Smooth muscle cell (in vitro differentiated cells): Measurements from ENCODE around the gene NEURL2. TPM values are rescaled to one million over a fixed set of nuclear protein-coding genes. Genes with fewer than 3 reads are reported as not detected.

Experiments used
- DNase-seq: peaks from one replicate; lab custom pipeline; 2025; ENCODE audit not compliant: unreplicated experiment; lab: John Stamatoyannopoulos, UW
- H2AFZ ChIP-seq: fragments of 200-600 bp; sonication (generic); 2 replicates; pipeline ENCODE4 v1.6.0; 2016; ENCODE audit warnings: antibody characterized with exemption, low read depth, mild to moderate bottlenecking
- H3F3A ChIP-seq: fragments of 200-600 bp; sonication (generic); 2 replicates; pipeline ENCODE4 v1.6.0; 2017; ENCODE audit warnings: antibody characterized with exemption, low read depth
- H3K27ac ChIP-seq: fragments of 200-600 bp; sonication (generic); 2 replicates; pipeline ENCODE4 v1.5.1; 2016; ENCODE audit warnings: low read depth, mild to moderate bottlenecking
- H3K27me3 ChIP-seq: fragments of 200-600 bp; sonication (generic); 2 replicates; pipeline ENCODE4 v1.6.1; 2016; ENCODE audit warnings: low read depth, mild to moderate bottlenecking
- H3K36me3 ChIP-seq: fragments of 200-600 bp; sonication (generic); 2 replicates; pipeline ENCODE4 v1.5.1; 2016; ENCODE audit warnings: low read depth
- H3K4me1 ChIP-seq: fragments of 200-600 bp; sonication (generic); 2 replicates; pipeline ENCODE4 v1.5.1; 2016; ENCODE audit warnings: low read depth
- H3K4me2 ChIP-seq: fragments of 200-600 bp; sonication (generic); 2 replicates; pipeline ENCODE4 v1.6.0; 2016; ENCODE audit warnings: mild to moderate bottlenecking
- H3K4me3 ChIP-seq: fragments of 200-600 bp; sonication (generic); 2 replicates; pipeline ENCODE4 v1.5.1; 2016; ENCODE audit warnings: mild to moderate bottlenecking
- H3K79me2 ChIP-seq: fragments of 200-600 bp; sonication (generic); 2 replicates; pipeline ENCODE4 v1.6.0; 2016; ENCODE audit warnings: low read depth, mild to moderate bottlenecking
- H3K9ac ChIP-seq: fragments of 200-600 bp; sonication (generic); 2 replicates; pipeline ENCODE4 v1.6.0; 2016; ENCODE audit warnings: low read depth
- H3K9me3 ChIP-seq: fragments of 200-600 bp; sonication (generic); replicated peaks from 2 replicates; pipeline ENCODE4 v1.5.1; 2016; ENCODE audit warnings: low read depth
- H4K20me1 ChIP-seq: fragments of 200-600 bp; sonication (generic); 2 replicates; pipeline ENCODE4 v1.6.0; 2016; ENCODE audit warnings: low read depth
- CTCF ChIP-seq: fragments of 200-600 bp; sonication (generic); IDR thresholded peaks from 2 replicates; pipeline ENCODE4 v1.5.1; 2017; ENCODE audit warnings: borderline replicate concordance, mild to moderate bottlenecking, antibody characterized with exemption; ENCODE audit not compliant: insufficient read depth, poor library complexity, severe bottlenecking
- WGBS: methylation state at CpG from one replicate; pipeline ENCODE4 v1.1.7; 2016; ENCODE audit warnings: low lambda C conversion rate; 5-methylcytosine and 5-hydroxymethylcytosine counted together
- polyA plus RNA-seq: library from polyadenylated mRNA; unstranded; fragments of >200 nt; fragmentation: Nextera tagmentation; extraction: Ambion mirVana; gene quantifications from 2 replicates; pipeline ENCODE4 v1.2.1, GENCODE V29; 2016
- total RNA-seq: library from RNA; depleted of rRNA; stranded (reverse); fragments of >200 nt; gene quantifications from 2 replicates; pipeline ENCODE4 v1.2.3, GENCODE V29; 2014

The NEURL2 gene
- total and polyA plus RNA-seq, 2 experiments from 2014 or later = 0.31 to 3.7 TPM

- no peaks in the 10 kb centered on the region for H3K9me3 ChIP-seq
- H3K4me1 ChIP-seq = no peaks in the 10 kb centered on the region
- H3K9ac ChIP-seq = peak overlapping the region; percentile 74
- no peaks in the 10 kb centered on the region for H3F3A ChIP-seq
- no peak for TF ChIP-seq CTCF
- no peak overlapping the region for H3K4me3 ChIP-seq
- H3K79me2 ChIP-seq = no peaks in the 10 kb centered on the region
- H3K4me2 ChIP-seq = peak overlapping the region; percentile 12
- H3K36me3 ChIP-seq = no peaks in the 10 kb centered on the region
- DNase-seq = no peak
- H4K20me1 ChIP-seq = no peaks in the 10 kb centered on the region
- H3K27ac ChIP-seq = peak overlapping the region; percentile 91
- H2AFZ ChIP-seq = no peak overlapping the region
- no peaks in the 10 kb centered on the region for H3K27me3 ChIP-seq
These were observed 23.2 kb downstream of the NEURL2 start for GRCh38 chr20:45867819-45868176.

- H2AFZ ChIP-seq = no peak overlapping the region
These were observed 23.7 kb downstream of the NEURL2 start for GRCh38 chr20:45867136-45867818.

GRCh38 chr20:45866454-45866853 is 24.6 kb downstream of the NEURL2 start:
- Histone ChIP-seq H3K4me3 (no peak overlapping the region), H3K4me1 (no peaks in the 10 kb centered on the region), H3K36me3 (no peaks in the 10 kb centered on the region), H3K27ac (no peak overlapping the region), H3K9me3 (no peaks in the 10 kb centered on the region), H3K4me2 (no peak overlapping the region), H3K79me2 (no peaks in the 10 kb centered on the region), H3K9ac (no peak overlapping the region), H4K20me1 (no peaks in the 10 kb centered on the region), H3F3A (no peaks in the 10 kb centered on the region), H2AFZ (no peak overlapping the region), H3K27me3 (no peaks in the 10 kb centered on the region)
- DNase-seq = no peak
- WGBS = 96% methylated on average over 5 of the region's 5 CpGs
- no peak for TF ChIP-seq CTCF

More at GRCh38 chr20:45867136-45867818, 23.7 kb downstream of the NEURL2 start:
- no peaks in the 10 kb centered on the region for H3F3A ChIP-seq
- 93% methylated on average over 6 of the region's 6 CpGs for WGBS
- H3K4me1 ChIP-seq = no peaks in the 10 kb centered on the region
- H4K20me1 ChIP-seq = no peaks in the 10 kb centered on the region
- peak overlapping the region; percentile 12 for H3K4me2 ChIP-seq
- H3K27me3 ChIP-seq = no peaks in the 10 kb centered on the region
- no peak for TF ChIP-seq CTCF
- H3K9ac ChIP-seq = peak overlapping the region; percentile 74
- no peaks in the 10 kb centered on the region for H3K79me2 ChIP-seq
- no peak for DNase-seq
- no peak overlapping the region for H3K4me3 ChIP-seq
- no peaks in the 10 kb centered on the region for H3K36me3 ChIP-seq
- H3K9me3 ChIP-seq = no peaks in the 10 kb centered on the region
- H3K27ac ChIP-seq = peak overlapping the region; percentile 91
